HCT116 (cell line): ENCODE measurements around the gene MYO1B. TPM values are rescaled to one million over a fixed set of nuclear protein-coding genes. Genes with fewer than 3 reads are reported as not detected.

Source experiments
- ATAC-seq: fragments of 200-7000 bp; cut with Tn5 transposase; 2 replicates; pipeline ENCODE4 v1.9.1; 2020; ENCODE audit warnings: mild to moderate bottlenecking, moderate library complexity
- BruUV-seq: library from RNA; stranded (reverse); fragments of 400-500 nt; replicated peaks from 2 replicates; lab custom pipeline; 2021; lab: Mats Ljungman, UMichigan
- CTCF ChIA-PET: fragments of 300-600 bp; sonication (Branson Sonifier 250); formaldehyde crosslinking; loops from one replicate; lab custom pipeline; 2021; ENCODE audit warnings: antibody characterized with exemption; lab: Charles Lee
- POLR2A ChIA-PET: fragments of 300-600, 350-600 bp; sonication (Branson Sonifier 250); formaldehyde crosslinking; loops from one replicate; lab custom pipeline; 2021; ENCODE audit warnings: antibody characterized with exemption; lab: Charles Lee
- RAD21 ChIA-PET, 2 experiments: fragments of 300-600 bp; sonication (Branson Sonifier 250); formaldehyde crosslinking; loops; one replicate each; lab custom pipeline; 2023; ENCODE audit warnings: low total read pairs in 2 of 2; ENCODE audit not compliant: uncharacterized antibody in 2 of 2, unreplicated experiment in 2 of 2, low non-redundant PET in 1 of 2; lab: Charles Lee
- DNase-seq: peaks from one replicate; pipeline ENCODE4 v3.0.0-alpha.2; 2010; ENCODE audit warnings: low read depth, low spot score
- H2AFZ ChIP-seq: fragments of 200-600 bp; shearing (Covaris generic), sonication (generic); 2 replicates; pipeline ENCODE4 v1.6.1; 2017; ENCODE audit warnings: low read depth, mixed run types, mixed read lengths, antibody characterized with exemption, low read length; ENCODE audit not compliant: poor library complexity, severe bottlenecking
- H3K27ac ChIP-seq: 2 replicates; pipeline ENCODE4 v1.5.1; 2012; ENCODE audit warnings: low read depth, low read length
- H3K27me3 ChIP-seq: fragments of 200-600 bp; sonication (generic); 2 replicates; pipeline ENCODE4 v1.6.1; 2016; ENCODE audit warnings: mixed run types, low read length, mixed read lengths; ENCODE audit not compliant: insufficient read depth
- H3K36me3 ChIP-seq, 2 experiments: fragments of 200-500 bp in 1 of 2; fragments of 200-600 bp in 1 of 2; sonication (Bioruptor generic) in 1 of 2; sonication (generic) in 1 of 2; 2 replicates each; pipeline versions ENCODE4 v1.5.1 to v1.6.1; 2014 to 2016; ENCODE audit warnings: low read length in 2 of 2, inconsistent platforms in 1 of 2, mixed read lengths in 1 of 2, mixed run types in 1 of 2; ENCODE audit not compliant: insufficient read depth in 2 of 2, control insufficient read depth in 1 of 2
- H3K4me1 ChIP-seq, 2 experiments: fragments of 200-600 bp in 1 of 2; sonication (generic) in 1 of 2; 2 replicates each; pipeline versions ENCODE4 v1.5.1 to v1.6.1; 2012 to 2017; ENCODE audit warnings: low read length in 2 of 2, inconsistent platforms in 1 of 2, mild to moderate bottlenecking in 1 of 2, mixed read lengths in 1 of 2, mixed run types in 1 of 2, moderate library complexity in 1 of 2; ENCODE audit not compliant: insufficient read depth in 2 of 2, control insufficient read depth in 1 of 2
- H3K4me2 ChIP-seq: fragments of 200-600 bp; sonication (generic); 2 replicates; pipeline ENCODE4 v1.6.1; 2017; ENCODE audit warnings: mixed run types, low read length, mixed read lengths
- H3K4me3 ChIP-seq, 2 experiments: fragments of 200-600 bp in 1 of 2; sonication (generic) in 1 of 2; replicated peaks in 1 of 2; 2 replicates each; pipeline ENCODE4 v1.5.1; 2011 to 2016; ENCODE audit warnings: low read length in 2 of 2, control low read depth in 1 of 2, low read depth in 1 of 2, mild to moderate bottlenecking in 1 of 2, mixed read lengths in 1 of 2, mixed run types in 1 of 2
- H3K79me2 ChIP-seq: fragments of 200-600 bp; sonication (generic); 2 replicates; pipeline ENCODE4 v1.6.1; 2017; ENCODE audit warnings: mild to moderate bottlenecking, mixed run types, low read length, moderate library complexity, mixed read lengths; ENCODE audit not compliant: insufficient read depth
- H3K9ac ChIP-seq: fragments of 200-600 bp; sonication (generic); 2 replicates; pipeline ENCODE4 v1.6.1; 2016; ENCODE audit warnings: low read length, mixed read lengths
- H3K9me2 ChIP-seq: fragments of 200-600 bp; sonication (generic), shearing (Covaris generic); 2 replicates; pipeline ENCODE4 v1.6.1; 2017; ENCODE audit warnings: mixed run types, mild to moderate bottlenecking, moderate library complexity; ENCODE audit not compliant: insufficient read depth
- H3K9me3 ChIP-seq, 2 experiments: fragments of 200-500 bp in 1 of 2; fragments of 200-600 bp in 1 of 2; sonication (Bioruptor generic) in 1 of 2; sonication (generic) in 1 of 2; 2 replicates each; pipeline ENCODE4 v1.6.1; 2014 to 2017; ENCODE audit warnings: low read length in 2 of 2, mixed read lengths in 2 of 2, inconsistent platforms in 1 of 2, low read depth in 1 of 2, mild to moderate bottlenecking in 1 of 2, mixed run types in 1 of 2, moderate library complexity in 1 of 2; ENCODE audit not compliant: control insufficient read depth in 1 of 2, insufficient read depth in 1 of 2
- H4K20me1 ChIP-seq: fragments of 200-600 bp; sonication (generic), shearing (Covaris generic); 2 replicates; pipeline ENCODE4 v1.6.1; 2017; ENCODE audit warnings: mixed run types, mild to moderate bottlenecking, moderate library complexity; ENCODE audit not compliant: insufficient read depth
- CBX3 ChIP-seq: IDR thresholded peaks from 2 replicates; pipeline ENCODE4 v1.6.1; 2012; ENCODE audit warnings: low read depth
- CEBPB ChIP-seq: IDR thresholded peaks from 2 replicates; pipeline ENCODE4 v1.6.1; 2012; ENCODE audit warnings: low read depth
- CTCF ChIP-seq, 3 experiments: fragments of 200-600 bp in 1 of 3; sonication (generic) in 1 of 3; IDR thresholded peaks in 2 of 3; conservative IDR thresholded peaks in 1 of 3; 2 replicates each; pipeline ENCODE4 v1.5.1; 2012 to 2017; ENCODE audit warnings: low read depth in 2 of 3, low read length in 2 of 3, antibody characterized with exemption in 1 of 3, borderline replicate concordance in 1 of 3, control low read depth in 1 of 3, mild to moderate bottlenecking in 1 of 3, mixed read lengths in 1 of 3, mixed run types in 1 of 3, moderate library complexity in 1 of 3; ENCODE audit not compliant: insufficient read depth in 1 of 3
- EZH2 ChIP-seq: fragments of 200-600 bp; sonication (generic); IDR thresholded peaks from 2 replicates; pipeline ENCODE4 v1.6.1; 2017; ENCODE audit warnings: antibody characterized with exemption, mixed run types
- JUND ChIP-seq: IDR thresholded peaks from 2 replicates; pipeline ENCODE4 v1.6.1; 2012
- POLR2A ChIP-seq: IDR thresholded peaks from 2 replicates; pipeline ENCODE4 v1.7.0; 2011; ENCODE audit warnings: borderline replicate concordance; ENCODE audit not compliant: insufficient read depth, insufficient read length; ENCODE audit errors: extremely low read depth
- RAD21 ChIP-seq: IDR thresholded peaks from 2 replicates; pipeline ENCODE4 v1.6.1; 2012; ENCODE audit warnings: low read depth, mild to moderate bottlenecking
- REST ChIP-seq: IDR thresholded peaks from 2 replicates; pipeline ENCODE4 v1.6.1; 2012; ENCODE audit warnings: low read depth
- SIN3A ChIP-seq: IDR thresholded peaks from 2 replicates; pipeline ENCODE4 v1.6.1; 2012; ENCODE audit warnings: low read depth
- SP1 ChIP-seq: IDR thresholded peaks from 2 replicates; pipeline ENCODE4 v1.6.1; 2012; ENCODE audit warnings: low read depth
- SRF ChIP-seq: IDR thresholded peaks from 2 replicates; pipeline ENCODE4 v1.6.1; 2012; ENCODE audit warnings: low read depth
- TCF7L2 ChIP-seq: IDR thresholded peaks from 2 replicates; pipeline ENCODE4 v1.7.0; 2011; ENCODE audit warnings: borderline replicate concordance, inconsistent platforms; ENCODE audit not compliant: insufficient read depth, insufficient read length; ENCODE audit errors: extremely low read depth
- ZFX ChIP-seq: fragments of 450-650 bp; IDR thresholded peaks from 2 replicates; pipeline ENCODE4 v1.6.1; 2017
- intact Hi-C: fragments of 100-400 bp; cut with micrococcal nuclease; formaldehyde crosslinking; loops from 2 replicates; pipeline ENCODE4 v1.10.0; 2022
- total RNA-seq: library from RNA; stranded (reverse); gene quantifications from one replicate; pipeline ENCODE4 v1.2.1, GENCODE V29; 2021; ENCODE audit not compliant: unreplicated experiment
- TF ChIP-seq, protein P1 (sequence below): IDR thresholded peaks from 2 replicates; pipeline ENCODE4 v1.6.1; 2011; ENCODE audit warnings: mild to moderate bottlenecking, low read length, moderate library complexity; ENCODE audit not compliant: insufficient replicate concordance; ENCODE audit errors: extremely low read depth

MYO1B gene
- total RNA-seq, 1 experiment from 2014 or later: 51.7 TPM

GRCh38 chr2:191443446-191443845 lies 198.2 kb downstream of the MYO1B start:
- intact Hi-C loops: no loop called here
- CTCF ChIA-PET: no interaction called here
- Histone ChIP-seq H3K4me3 (no peak overlapping the region), H3K9ac (no peak overlapping the region), H3K4me2 (no peak overlapping the region), H3K9me2 (no peaks in the 10 kb centered on the region; the same call in 1 of the 2 replicates), H3K36me3 (no peaks in the 10 kb centered on the region), H3K27me3 (no peaks in the 10 kb centered on the region), H3K9me3 (no peaks in the 10 kb centered on the region), H3K27ac (no peak overlapping the region), H3K79me2 (no peaks in the 10 kb centered on the region), H2AFZ (no peak overlapping the region), H3K4me1 (no peaks in the 10 kb centered on the region), H4K20me1 (no peaks in the 10 kb centered on the region)
- RAD21 ChIA-PET: no interaction called here
- no TSS peak for BruUV-seq
- TF ChIP-seq POLR2A: no peak
- no peak for TF ChIP-seq REST
- TF ChIP-seq CEBPB: no peak
- no peak for TF ChIP-seq CTCF (IDR thresholded peaks at IDR 0.05 in 2 of 3, conservative IDR thresholded peaks at IDR 0.05 in 1 of 3; ENCODE audit: borderline replicate concordance in 1 of 3, insufficient read depth in 1 of 3, low read depth in 2 of 3, low read length in 2 of 3)
- TF ChIP-seq, protein P1, sequence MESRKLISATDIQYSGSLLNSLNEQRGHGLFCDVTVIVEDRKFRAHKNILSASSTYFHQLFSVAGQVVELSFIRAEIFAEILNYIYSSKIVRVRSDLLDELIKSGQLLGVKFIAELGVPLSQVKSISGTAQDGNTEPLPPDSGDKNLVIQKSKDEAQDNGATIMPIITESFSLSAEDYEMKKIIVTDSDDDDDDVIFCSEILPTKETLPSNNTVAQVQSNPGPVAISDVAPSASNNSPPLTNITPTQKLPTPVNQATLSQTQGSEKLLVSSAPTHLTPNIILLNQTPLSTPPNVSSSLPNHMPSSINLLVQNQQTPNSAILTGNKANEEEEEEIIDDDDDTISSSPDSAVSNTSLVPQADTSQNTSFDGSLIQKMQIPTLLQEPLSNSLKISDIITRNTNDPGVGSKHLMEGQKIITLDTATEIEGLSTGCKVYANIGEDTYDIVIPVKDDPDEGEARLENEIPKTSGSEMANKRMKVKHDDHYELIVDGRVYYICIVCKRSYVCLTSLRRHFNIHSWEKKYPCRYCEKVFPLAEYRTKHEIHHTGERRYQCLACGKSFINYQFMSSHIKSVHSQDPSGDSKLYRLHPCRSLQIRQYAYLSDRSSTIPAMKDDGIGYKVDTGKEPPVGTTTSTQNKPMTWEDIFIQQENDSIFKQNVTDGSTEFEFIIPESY: no peak
- no peak for TF ChIP-seq RAD21
- TF ChIP-seq JUND: no peak
- no peak for TF ChIP-seq CBX3
- TF ChIP-seq TCF7L2: no peak
- no peak for TF ChIP-seq EZH2
- no peak for TF ChIP-seq SP1
- TF ChIP-seq SRF: no peak
- TF ChIP-seq ZFX: no peak
- no peak for TF ChIP-seq SIN3A
- DNase-seq: no peak
- POLR2A ChIA-PET: no interaction called here
- ATAC-seq: no peak
